GM19468 (cell line): ENCODE measurements around the gene GLIS1.

Source experiments
- ATAC-seq: cut with Tn5 transposase; IDR thresholded peaks from one replicate; pipeline ENCODE4 v1.9.1; 2021; ENCODE audit warnings: mild to moderate bottlenecking, moderate library complexity, moderate number of reproducible peaks; ENCODE audit not compliant: unreplicated experiment; ENCODE audit errors: extremely low read depth

The GLIS1 gene

DNA sequence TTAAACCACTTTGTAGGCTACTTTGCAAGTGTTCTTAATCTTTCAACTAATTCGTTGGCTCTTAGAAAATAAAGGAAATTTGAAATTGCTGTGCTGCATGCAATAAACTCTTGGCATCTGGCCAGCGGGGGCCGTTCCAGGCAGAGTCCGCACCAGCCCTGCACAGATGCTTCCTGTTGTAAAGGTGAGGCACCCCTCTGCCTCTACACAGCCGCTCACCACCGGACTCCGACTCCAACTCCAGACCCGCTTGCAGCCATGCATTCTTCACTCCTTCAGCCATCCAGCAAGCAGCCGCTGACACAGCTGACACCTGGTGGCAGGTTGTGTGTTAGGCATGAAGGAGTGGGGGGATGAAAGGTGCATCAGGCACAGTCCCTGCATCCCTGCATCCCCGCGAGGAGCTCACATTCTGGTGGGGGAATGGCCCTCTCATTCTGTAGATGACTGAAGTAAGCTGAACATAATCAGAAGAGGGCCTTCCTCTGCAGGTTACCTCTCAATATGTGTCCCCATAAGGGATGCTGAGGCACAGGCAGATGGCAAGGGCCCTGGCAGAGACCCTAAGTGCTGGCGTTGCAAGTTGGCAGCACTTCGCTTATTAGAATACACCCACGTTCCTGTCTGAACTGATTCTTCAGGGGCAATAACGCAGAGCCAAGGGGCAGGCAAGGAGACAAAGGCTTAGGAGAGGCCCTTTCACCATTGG, 56.8 kb downstream of the GLIS1 start:
- no peak for ATAC-seq

DNA sequence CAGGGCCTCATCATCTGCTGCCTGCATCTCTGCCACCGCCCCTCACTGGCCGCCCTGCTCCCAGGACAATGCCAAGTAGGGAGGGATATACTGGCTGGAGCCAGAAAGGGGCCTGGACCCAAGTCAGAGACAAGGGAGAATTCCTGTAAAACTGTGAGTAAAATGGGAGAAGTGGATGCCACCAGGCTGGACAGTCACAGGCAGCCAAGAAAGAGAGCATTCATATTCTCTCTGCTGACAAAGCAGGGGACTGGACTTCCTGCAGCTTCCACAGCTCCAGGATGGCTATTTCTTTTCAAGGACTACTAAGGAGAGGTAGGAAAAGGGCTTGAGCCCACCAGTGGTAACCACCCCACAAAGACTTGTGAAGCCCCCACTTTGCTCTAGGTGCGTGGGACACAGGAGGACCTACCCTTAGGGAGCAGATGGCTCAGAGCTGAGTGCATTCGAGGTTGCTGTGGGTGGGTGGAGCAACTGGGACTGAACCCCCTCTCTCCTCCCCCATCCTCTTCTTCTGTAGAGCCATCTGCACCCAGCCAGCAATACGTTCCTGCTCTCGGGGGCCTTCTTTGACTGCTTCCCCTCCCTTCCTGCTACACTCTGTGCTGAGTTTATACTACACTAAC, 57.5 kb downstream of the GLIS1 start:
- no peak for ATAC-seq

DNA sequence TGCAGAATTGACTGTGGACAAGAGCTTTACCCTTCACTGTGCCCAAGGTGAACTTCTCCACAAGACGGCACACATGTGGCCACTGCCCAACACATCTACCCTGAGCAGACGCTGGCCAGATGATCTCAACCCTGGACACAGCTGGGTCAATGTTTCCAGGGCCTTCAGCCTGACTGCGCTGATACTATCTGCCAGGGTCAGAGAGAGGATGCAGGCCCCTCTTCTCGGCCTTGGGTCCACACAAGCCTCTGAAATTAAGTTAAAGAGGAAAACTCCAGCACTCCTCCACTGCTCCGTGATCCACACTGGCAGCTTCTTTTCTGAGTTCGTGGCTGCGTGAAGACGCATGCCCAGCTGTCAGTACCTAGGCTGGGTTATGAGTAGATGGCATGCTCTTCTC, 58.1 kb downstream of the GLIS1 start:
- ATAC-seq, result no peak

- no peak for ATAC-seq
Observed at GRCh38 chr1:53678938-53679825, 59.8 kb downstream of the GLIS1 start.

- ATAC-seq, result no peak
Observed at GRCh38 chr1:53678507-53678906, 60.5 kb downstream of the GLIS1 start.

DNA sequence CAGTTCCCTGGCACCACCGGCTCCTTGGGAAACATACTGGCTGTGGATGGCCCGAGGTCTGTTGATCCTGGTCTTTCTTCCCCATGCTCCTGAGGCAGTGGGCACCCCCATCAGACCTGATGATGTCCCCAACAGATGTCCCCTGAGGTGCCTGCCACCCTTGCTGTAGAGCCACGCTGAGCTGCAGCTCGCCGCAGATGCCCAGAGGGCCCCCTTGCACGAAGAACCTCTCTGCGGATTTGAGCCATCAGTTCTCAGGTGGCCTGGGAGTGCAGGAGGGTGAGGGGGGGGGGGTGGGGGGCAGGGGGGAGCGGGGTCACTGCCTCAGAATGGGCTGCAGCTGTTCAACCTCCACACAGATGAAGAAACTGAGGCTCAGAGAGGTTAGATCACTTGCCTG, 60.9 kb downstream of the GLIS1 start:
- no peak for ATAC-seq

- no peak for ATAC-seq
Observed at GRCh38 chr1:53677486-53677885, 61.5 kb downstream of the GLIS1 start.

GRCh38 chr1:53672785-53673184, 66.2 kb downstream of the GLIS1 start:
- ATAC-seq, result no peak

- no peak for ATAC-seq
Observed at GRCh38 chr1:53672243-53672642, 66.7 kb downstream of the GLIS1 start.

DNA sequence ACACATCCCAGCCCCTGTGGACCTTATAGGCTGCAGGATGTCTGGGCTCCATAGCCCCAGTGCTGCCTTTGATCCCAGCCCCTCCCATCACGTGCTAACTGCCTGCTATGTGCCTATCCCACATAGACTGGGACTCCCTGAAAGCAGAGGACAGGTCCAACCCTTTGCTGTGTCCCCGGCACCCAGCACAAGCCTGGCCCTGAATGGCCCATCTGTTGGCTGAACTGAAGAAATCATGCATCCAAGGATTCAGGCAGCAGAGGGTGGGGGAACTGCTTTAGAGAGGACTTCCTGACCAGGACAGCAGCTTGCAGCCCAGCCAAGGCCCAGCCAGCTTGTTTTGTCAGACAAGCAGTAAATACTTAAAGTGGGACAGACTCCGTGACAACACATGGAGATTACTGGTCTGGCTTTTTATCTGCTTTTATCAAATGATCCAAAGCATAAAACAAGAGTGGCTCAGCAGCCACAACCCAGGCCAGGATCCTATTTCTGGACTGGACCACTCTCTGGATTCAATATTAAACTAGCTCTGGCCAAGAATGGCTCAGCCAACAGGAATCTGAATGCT, 69.3 kb downstream of the GLIS1 start:
- no peak for ATAC-seq

DNA sequence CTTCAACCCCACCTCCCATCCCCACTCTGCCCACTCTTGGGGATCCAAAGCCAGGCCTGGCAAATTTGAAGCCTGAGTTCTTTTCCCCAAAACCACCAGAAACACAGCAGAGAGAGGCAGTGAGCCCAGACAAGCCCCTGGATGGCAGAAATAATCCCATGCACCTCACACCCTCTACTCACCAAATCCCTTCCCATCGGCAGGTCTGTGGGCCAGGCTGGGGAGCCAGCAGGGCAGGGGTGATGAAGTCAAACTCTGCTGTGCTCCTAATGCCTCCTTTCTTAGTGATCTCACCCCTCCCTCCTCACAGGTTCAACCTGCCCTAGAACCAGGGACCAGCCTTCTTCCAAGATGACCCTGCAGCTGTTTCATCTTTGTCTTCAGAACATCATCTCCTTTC, 72.4 kb downstream of the GLIS1 start:
- ATAC-seq, result no peak

DNA sequence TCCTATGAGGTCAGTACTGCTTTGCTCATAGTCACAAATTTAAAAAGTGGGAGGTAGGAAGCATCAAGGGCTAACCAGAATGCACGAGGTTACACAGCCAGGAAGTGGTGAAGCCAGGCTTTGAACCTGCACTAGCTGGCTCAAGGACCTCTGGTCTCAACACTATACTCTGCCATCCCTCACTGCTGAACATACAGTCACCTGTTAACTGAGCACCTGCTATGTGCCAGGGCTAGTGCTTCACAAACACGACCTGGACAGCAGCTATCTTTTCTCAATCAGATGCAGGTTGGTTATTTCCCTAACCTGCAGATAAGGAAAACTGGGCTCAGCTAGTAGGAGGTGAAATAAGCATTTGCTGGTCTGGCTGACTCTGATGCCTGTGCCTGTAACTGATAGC, 73.0 kb downstream of the GLIS1 start:
- no peak for ATAC-seq

- ATAC-seq, result no peak
Observed at GRCh38 chr1:53663529-53664300, 75.2 kb downstream of the GLIS1 start.

GRCh38 chr1:53662951-53663350, 76.0 kb downstream of the GLIS1 start:
- ATAC-seq, result no peak

- ATAC-seq, result no peak
Observed at GRCh38 chr1:53662169-53662568, 76.8 kb downstream of the GLIS1 start.

GRCh38 chr1:53661496-53661895, 77.5 kb downstream of the GLIS1 start:
- ATAC-seq, result no peak

DNA sequence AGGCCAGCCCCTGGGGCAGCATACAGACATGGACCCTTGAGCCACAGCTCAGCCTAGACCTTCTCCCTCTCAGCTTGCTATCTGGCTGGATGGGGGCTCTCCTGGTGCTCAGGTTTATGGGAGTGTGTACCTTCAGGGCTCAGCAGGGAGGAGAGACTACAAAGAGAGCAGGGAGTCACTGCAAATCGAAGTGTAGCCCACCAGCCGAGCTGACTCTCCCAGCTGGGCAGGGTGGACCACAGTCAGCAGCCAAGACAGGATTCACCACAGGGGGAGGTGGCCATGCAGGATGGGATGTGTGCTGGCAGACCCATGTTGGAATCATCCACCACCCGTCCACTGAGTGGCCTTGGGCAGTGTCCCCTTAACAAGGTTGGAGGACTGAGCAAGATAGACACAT, 78.3 kb downstream of the GLIS1 start:
- ATAC-seq, result no peak

DNA sequence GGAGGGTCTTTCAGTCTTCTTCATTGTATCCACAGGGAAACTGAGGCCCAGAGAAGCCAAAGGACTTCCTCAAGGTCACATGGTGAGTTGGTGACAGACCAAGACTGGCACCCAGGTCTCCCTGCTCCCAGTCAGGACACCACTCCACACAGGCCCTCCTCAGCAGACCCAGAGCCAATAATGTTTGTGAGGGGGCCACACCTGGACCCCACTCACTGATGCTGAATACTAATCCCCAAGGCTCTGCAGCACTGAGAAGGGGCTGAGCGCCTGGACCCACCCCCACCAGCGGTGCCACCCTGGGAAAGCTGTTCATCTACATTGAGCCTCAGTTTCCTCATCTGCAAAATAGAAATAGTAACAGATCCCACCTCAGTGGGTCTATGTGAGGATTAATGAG, 79.5 kb downstream of the GLIS1 start:
- no peak for ATAC-seq

- ATAC-seq, result no peak
Observed at GRCh38 chr1:53658489-53659230, 80.3 kb downstream of the GLIS1 start.
